ENCODE results near the gene ATAD3B.
"Not testable (repeated sequence)": the region's sequence is repeated elsewhere in the genome, so short reads cannot be mapped to it uniquely, and the experiment has no call there.

The ATAD3B gene

GRCh38 chr1:1505366-1505798, 33.8 kb downstream of the ATAD3B start:
- peak; percentile 68 for ATAC-seq
- Mint-ChIP-seq H3K4me1 (peaks cover 15% of the 10 kb centered on the region), H3K4me3 (peak overlapping the region; percentile 74), H3K27ac (peak overlapping the region; percentile 96)
- H3K9me3 Mint-ChIP-seq; H3K36me3 Mint-ChIP-seq; DNase-seq (ENCODE audit: low spot score in 2 of 2): not testable (repeated sequence)

GRCh38 chr1:1505801-1506200, 34.2 kb downstream of the ATAD3B start:
- Mint-ChIP-seq H3K27ac (peak overlapping the region; percentile 96), H3K4me1 (peaks cover 17% of the 10 kb centered on the region), H3K4me3 (peak overlapping the region; percentile 74)
- H3K9me3 Mint-ChIP-seq; H3K36me3 Mint-ChIP-seq; ATAC-seq; DNase-seq (ENCODE audit: low spot score in 2 of 2): not testable (repeated sequence)

- H3K36me3 Mint-ChIP-seq = no peaks in the 10 kb centered on the region
- H3K4me3 Mint-ChIP-seq = no peak overlapping the region
- H3K27ac Mint-ChIP-seq = no peak overlapping the region
- DNase-seq (ENCODE audit: low spot score in 2 of 2) (no peak), ATAC-seq (no peak)
- peaks cover 22% of the 10 kb centered on the region for H3K4me1 Mint-ChIP-seq
- H3K9me3 Mint-ChIP-seq = no peaks in the 10 kb centered on the region
Observed at GRCh38 chr1:1507305-1507704, 35.7 kb downstream of the ATAD3B start.

- H3K4me1 Mint-ChIP-seq = peaks cover 27% of the 10 kb centered on the region
- H3K4me3 Mint-ChIP-seq; DNase-seq (ENCODE audit: low spot score in 2 of 2); ATAC-seq; H3K36me3 Mint-ChIP-seq; H3K27ac Mint-ChIP-seq; H3K9me3 Mint-ChIP-seq: not testable (repeated sequence)
Observed at GRCh38 chr1:1508775-1509464, 37.4 kb downstream of the ATAD3B start.

- ATAC-seq; DNase-seq (ENCODE audit: low spot score in 2 of 2); H3K36me3 Mint-ChIP-seq; H3K27ac Mint-ChIP-seq; H3K4me3 Mint-ChIP-seq; H3K9me3 Mint-ChIP-seq: not testable (repeated sequence)
- H3K4me1 Mint-ChIP-seq = peaks cover 28% of the 10 kb centered on the region
Observed at GRCh38 chr1:1509465-1509850, 37.9 kb downstream of the ATAD3B start.

- Mint-ChIP-seq H3K4me1 (peaks cover 19% of the 10 kb centered on the region), H3K27ac (peak overlapping the region; percentile 94), H3K36me3 (peaks cover 8% of the 10 kb centered on the region), H3K9me3 (no peaks in the 10 kb centered on the region), H3K4me3 (peak overlapping the region; percentile 82)
- ATAC-seq (no peak), DNase-seq (ENCODE audit: low spot score in 2 of 2) (peak in 1 of 2 donors; percentile 61)
Observed at GRCh38 chr1:1510912-1511532, 39.5 kb downstream of the ATAD3B start.

GRCh38 chr1:1511533-1512285, 40.1 kb downstream of the ATAD3B start, which contains the start of gene ATAD3A:
ATAD3A (plus strand) TSS chr1:1512162; CDS start chr1:1512269, 107 bp downstream.
- Mint-ChIP-seq H3K36me3 (peaks cover 15% of the 10 kb centered on the region), H3K4me1 (peaks cover 19% of the 10 kb centered on the region), H3K9me3 (no peaks in the 10 kb centered on the region), H3K27ac (peak within 1 kb of the TSS; percentile 94), H3K4me3 (peak within 1 kb of the TSS; percentile 82)
- ATAC-seq = peak; percentile 96
- DNase-seq (ENCODE audit: low spot score in 2 of 2) = peak; percentile 91 to 97

- H3K9me3 Mint-ChIP-seq = not testable (repeated sequence)
- Mint-ChIP-seq H3K4me1 (peaks cover 19% of the 10 kb centered on the region), H3K4me3 (peak overlapping the region; percentile 82), H3K36me3 (peaks cover 16% of the 10 kb centered on the region), H3K27ac (peak overlapping the region; percentile 94)
- ATAC-seq (peak; percentile 20), DNase-seq (ENCODE audit: low spot score in 2 of 2) (peak in 1 of 2 donors; percentile 61)
Observed at GRCh38 chr1:1512425-1512824, 40.9 kb downstream of the ATAD3B start.

- H3K9me3 Mint-ChIP-seq; DNase-seq (ENCODE audit: low spot score in 2 of 2); ATAC-seq; H3K27ac Mint-ChIP-seq: not testable (repeated sequence)
- H3K4me1 Mint-ChIP-seq = peaks cover 19% of the 10 kb centered on the region
- H3K36me3 Mint-ChIP-seq = peaks cover 25% of the 10 kb centered on the region
- H3K4me3 Mint-ChIP-seq = peak overlapping the region; percentile 82
Observed at GRCh38 chr1:1513675-1514074, 42.1 kb downstream of the ATAD3B start.

GRCh38 chr1:1514376-1514775, 42.8 kb downstream of the ATAD3B start:
- not testable (repeated sequence) for H3K27ac Mint-ChIP-seq; H3K9me3 Mint-ChIP-seq; H3K4me3 Mint-ChIP-seq; ATAC-seq; DNase-seq (ENCODE audit: low spot score in 2 of 2)
- Mint-ChIP-seq H3K36me3 (peaks cover 27% of the 10 kb centered on the region), H3K4me1 (peaks cover 19% of the 10 kb centered on the region)

GRCh38 chr1:1516923-1517322, 45.4 kb downstream of the ATAD3B start:
- Mint-ChIP-seq H3K4me1 (peaks cover 12% of the 10 kb centered on the region), H3K36me3 (peaks cover 46% of the 10 kb centered on the region)
- not testable (repeated sequence) for H3K9me3 Mint-ChIP-seq; H3K27ac Mint-ChIP-seq; H3K4me3 Mint-ChIP-seq; DNase-seq (ENCODE audit: low spot score in 2 of 2); ATAC-seq

- ATAC-seq (no peak), DNase-seq (ENCODE audit: low spot score in 2 of 2) (no peak)
- no peaks in the 10 kb centered on the region for H3K9me3 Mint-ChIP-seq
- no peak overlapping the region for H3K27ac Mint-ChIP-seq
- peaks cover 12% of the 10 kb centered on the region for H3K4me1 Mint-ChIP-seq
- peaks cover 56% of the 10 kb centered on the region for H3K36me3 Mint-ChIP-seq
- no peak overlapping the region for H3K4me3 Mint-ChIP-seq
Observed at GRCh38 chr1:1517973-1518620, 46.5 kb downstream of the ATAD3B start.

GRCh38 chr1:1518621-1519007, 47.0 kb downstream of the ATAD3B start:
- not testable (repeated sequence) for ATAC-seq; H3K4me3 Mint-ChIP-seq; H3K9me3 Mint-ChIP-seq; H3K4me1 Mint-ChIP-seq; H3K27ac Mint-ChIP-seq; DNase-seq (ENCODE audit: low spot score in 2 of 2)
- H3K36me3 Mint-ChIP-seq = peaks cover 61% of the 10 kb centered on the region

- not testable (repeated sequence) for DNase-seq (ENCODE audit: low spot score in 2 of 2)
Observed at GRCh38 chr1:1519805-1520505, 48.4 kb downstream of the ATAD3B start.

More at GRCh38 chr1:1519805-1520505, 48.4 kb downstream of the ATAD3B start:
- H3K4me3 Mint-ChIP-seq, ATAC-seq, H3K9me3 Mint-ChIP-seq, H3K27ac Mint-ChIP-seq, H3K4me1 Mint-ChIP-seq: not testable (repeated sequence)
- H3K36me3 Mint-ChIP-seq = peaks cover 67% of the 10 kb centered on the region

All from stimulated activated effector memory CD8-positive, alpha-beta T cell treated with anti-CD3 and anti-CD28 coated beads, Interleukin-12 subunit alpha, Interleukin-12 subunit beta, amount 100 ng/mL, for 72 hours (primary cell).